SW 1271 (cell line): Measurements from ENCODE around the gene PRDM16.

Source experiments
- DNase-seq, 2 experiments: peaks; one replicate each; lab custom pipeline; 2025; lab: John Stamatoyannopoulos, UW

The PRDM16 gene

DNA sequence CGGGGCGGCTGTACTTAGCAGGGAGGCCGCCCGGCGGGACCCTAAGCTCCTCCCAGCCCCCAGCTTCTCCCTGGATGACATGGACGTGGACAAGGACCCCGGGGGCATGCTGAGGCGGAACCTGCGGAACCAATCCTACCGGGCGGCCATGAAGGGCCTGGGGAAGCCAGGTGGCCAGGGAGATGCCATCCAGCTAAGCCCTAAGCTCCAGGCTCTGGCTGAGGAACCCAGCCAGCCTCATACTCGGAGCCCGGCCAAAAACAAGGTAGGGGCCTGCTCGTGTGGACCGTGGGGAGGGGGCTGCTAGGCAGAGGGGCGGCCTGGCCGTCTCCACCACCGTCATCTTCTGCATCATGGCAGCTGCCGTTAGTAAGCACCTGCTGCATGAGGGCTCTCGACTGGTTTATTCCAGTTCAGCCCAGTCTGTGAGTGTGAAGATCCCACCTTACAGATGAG, 394.4 kb downstream of the PRDM16 start:
- no peak for DNase-seq

GRCh38 chr1:3463891-3464648, 395.1 kb downstream of the PRDM16 start:
- no peak for DNase-seq

GRCh38 chr1:3464649-3465025, 395.6 kb downstream of the PRDM16 start:
- DNase-seq: no peak

GRCh38 chr1:3465091-3465934, 396.3 kb downstream of the PRDM16 start:
- no peak for DNase-seq

GRCh38 chr1:3465935-3466321, 396.9 kb downstream of the PRDM16 start:
- no peak for DNase-seq

- DNase-seq: no peak
Observed at GRCh38 chr1:3466366-3467075, 397.5 kb downstream of the PRDM16 start.

GRCh38 chr1:3467096-3468036, 398.4 kb downstream of the PRDM16 start:
- no peak for DNase-seq

- no peak for DNase-seq
Observed at GRCh38 chr1:3468236-3469103, 399.5 kb downstream of the PRDM16 start.

- no peak for DNase-seq
Observed at GRCh38 chr1:3469104-3469848, 400.3 kb downstream of the PRDM16 start.

GRCh38 chr1:3469849-3470649, 401.0 kb downstream of the PRDM16 start:
- DNase-seq: no peak

- no peak for DNase-seq
Observed at GRCh38 chr1:3470650-3471355, 401.8 kb downstream of the PRDM16 start.

- no peak for DNase-seq
Observed at GRCh38 chr1:3471356-3472087, 402.5 kb downstream of the PRDM16 start.

DNA sequence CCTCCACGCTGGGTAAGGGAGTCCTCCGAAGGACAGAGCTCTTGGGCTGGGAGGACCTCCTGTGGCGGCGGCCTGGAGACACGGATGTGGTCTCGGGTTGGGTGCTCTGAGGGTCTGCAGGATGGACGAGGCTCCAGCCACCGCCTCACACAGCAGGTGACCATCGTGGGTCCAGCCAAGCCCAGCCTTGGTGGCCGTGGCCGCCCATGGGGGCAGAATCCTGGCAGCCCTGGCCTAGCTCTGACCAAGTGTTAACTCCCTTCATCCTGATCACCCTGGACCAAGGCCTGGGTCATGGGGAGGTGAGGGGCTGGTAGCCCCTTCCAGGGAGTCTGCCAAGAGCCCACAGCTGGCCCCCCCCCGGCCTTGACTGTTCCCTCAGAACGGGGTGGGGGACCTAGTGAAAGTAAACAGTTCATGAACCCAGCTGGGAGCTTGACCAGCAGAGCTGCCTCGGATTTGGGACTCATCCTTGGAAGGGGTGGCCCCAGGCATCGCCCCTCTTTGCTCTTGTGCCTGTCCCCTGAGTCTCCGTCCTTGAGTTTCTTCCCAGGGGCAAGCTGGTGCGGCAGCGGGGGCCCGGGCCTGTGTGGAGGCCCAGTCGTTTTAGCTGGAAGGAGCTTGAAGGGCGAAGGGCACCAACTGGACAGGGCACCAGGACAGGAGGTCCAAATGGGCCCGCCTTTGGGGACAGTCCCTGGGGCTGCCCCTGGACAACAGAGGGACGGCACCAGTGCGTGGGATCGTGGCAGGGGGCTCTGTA, 403.3 kb downstream of the PRDM16 start:
- DNase-seq: no peak

GRCh38 chr1:3472906-3473305, 403.9 kb downstream of the PRDM16 start:
- DNase-seq: no peak

GRCh38 chr1:3473381-3473844, 404.4 kb downstream of the PRDM16 start:
- DNase-seq: no peak

- DNase-seq: no peak
Observed at GRCh38 chr1:3474016-3474415, 405.0 kb downstream of the PRDM16 start.

DNA sequence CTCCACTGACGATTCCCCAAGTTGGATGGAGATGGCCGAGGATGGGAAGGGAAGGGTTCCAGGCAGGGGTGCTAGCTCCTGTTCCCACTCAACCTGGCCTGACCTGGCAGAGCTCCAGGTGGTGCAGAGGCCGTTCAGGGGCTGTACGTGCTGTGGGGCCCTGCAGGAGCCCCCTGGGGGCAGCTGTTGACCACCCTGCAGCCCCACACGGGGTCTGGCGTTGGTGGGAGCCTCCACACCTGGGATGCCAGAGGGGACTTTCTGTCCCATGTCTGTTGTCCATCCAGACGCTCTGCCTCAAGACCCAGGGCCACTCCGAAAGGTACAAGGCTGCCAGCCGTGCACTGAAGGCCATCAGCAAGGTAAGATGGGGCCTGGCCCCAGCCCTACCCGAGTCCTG, 405.4 kb downstream of the PRDM16 start:
- DNase-seq: no peak
